NCI-H1436 (cell line): Measurements from ENCODE around the gene ETDA.
"Not testable (repeated sequence)": the region's sequence is repeated elsewhere in the genome, so short reads cannot be mapped to it uniquely, and the experiment has no call there.

Experiments
- DNase-seq: peaks from one replicate; lab custom pipeline; 2025; lab: John Stamatoyannopoulos, UW

The ETDA gene

GRCh38 chrX:135252011-135252518, at the start of gene ETDA:
Gene ETDA (plus strand): TSS chrX:135252061. CDS start chrX:135253277, 1,216 bp downstream.
- not testable (repeated sequence) for DNase-seq

GRCh38 chrX:135206427-135206826, 45.4 kb upstream of the ETDA start:
- not testable (repeated sequence) for DNase-seq

- DNase-seq, result no peak
These were observed 38.5 kb upstream of the ETDA start for GRCh38 chrX:135213200-135213844.

GRCh38 chrX:135245989-135246388, 5.9 kb upstream of the ETDA start:
- DNase-seq, result not testable (repeated sequence)

GRCh38 chrX:135256087-135256684, 4.3 kb downstream of the ETDA start:
- DNase-seq, result not testable (repeated sequence)

GRCh38 chrX:135256923-135257322, 5.1 kb downstream of the ETDA start:
- no peak for DNase-seq

- no peak for DNase-seq
These were observed 5.6 kb downstream of the ETDA start for GRCh38 chrX:135257469-135257868.

GRCh38 chrX:135260976-135261375, 9.1 kb downstream of the ETDA start:
- not testable (repeated sequence) for DNase-seq

GRCh38 chrX:135263376-135263775, 11.5 kb downstream of the ETDA start:
- DNase-seq, result not testable (repeated sequence)

GRCh38 chrX:135264206-135264605, 12.3 kb downstream of the ETDA start:
- DNase-seq, result no peak

- DNase-seq, result no peak
These were observed 21.3 kb downstream of the ETDA start for GRCh38 chrX:135273162-135273561.

- no peak for DNase-seq
These were observed 24.1 kb downstream of the ETDA start for GRCh38 chrX:135275973-135276372.

- no peak for DNase-seq
These were observed 35.5 kb downstream of the ETDA start for GRCh38 chrX:135287266-135287823.

GRCh38 chrX:135295238-135295943, 43.5 kb downstream of the ETDA start:
- peak; percentile 75 for DNase-seq

- no peak for DNase-seq
These were observed 44.1 kb downstream of the ETDA start for GRCh38 chrX:135295944-135296305.

- peak; percentile 21 for DNase-seq
These were observed 50.5 kb downstream of the ETDA start for GRCh38 chrX:135302269-135302873.
